ENCODE results near the gene DCBLD1.
A peak's percentile ranks its signal among the peaks of the same experiment; 100 is the strongest.
"Not testable (repeated sequence)": the region's sequence is repeated elsewhere in the genome, so short reads cannot be mapped to it uniquely, and the experiment has no call there.

The DCBLD1 gene

DNA sequence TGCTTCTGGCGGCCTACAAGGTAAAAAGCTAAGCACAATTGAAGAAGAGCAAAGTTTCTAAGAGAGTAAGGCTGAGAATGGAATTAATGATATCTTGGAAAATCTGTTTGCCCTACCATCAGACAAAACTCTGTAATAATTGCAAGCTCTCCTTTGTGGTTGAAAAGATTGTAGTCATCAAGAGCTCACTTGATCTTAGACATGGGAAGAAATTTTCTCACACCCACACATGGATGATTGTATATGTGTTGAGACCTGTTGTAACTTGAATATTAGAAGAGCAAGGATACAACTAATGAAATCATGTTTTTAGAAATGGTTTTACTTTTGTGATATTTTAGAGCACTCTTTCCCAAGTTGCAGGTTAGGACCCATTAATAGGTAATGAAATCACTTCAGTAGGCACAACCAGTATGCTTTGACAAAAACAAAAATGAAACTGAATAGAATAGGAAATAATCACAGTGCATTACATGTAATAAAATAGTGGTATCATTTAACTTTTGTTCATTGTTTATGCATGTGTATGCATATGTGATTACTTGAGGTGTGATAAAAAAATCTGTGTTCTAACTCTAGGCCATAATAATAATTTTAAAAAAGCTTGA is 14.0 kb downstream of the DCBLD1 start:
- peak overlapping the region; percentile 94 for H3K27ac ChIP-seq
- peak; percentile 93 for DNase-seq (ENCODE audit: low read depth, low spot score)

DNA sequence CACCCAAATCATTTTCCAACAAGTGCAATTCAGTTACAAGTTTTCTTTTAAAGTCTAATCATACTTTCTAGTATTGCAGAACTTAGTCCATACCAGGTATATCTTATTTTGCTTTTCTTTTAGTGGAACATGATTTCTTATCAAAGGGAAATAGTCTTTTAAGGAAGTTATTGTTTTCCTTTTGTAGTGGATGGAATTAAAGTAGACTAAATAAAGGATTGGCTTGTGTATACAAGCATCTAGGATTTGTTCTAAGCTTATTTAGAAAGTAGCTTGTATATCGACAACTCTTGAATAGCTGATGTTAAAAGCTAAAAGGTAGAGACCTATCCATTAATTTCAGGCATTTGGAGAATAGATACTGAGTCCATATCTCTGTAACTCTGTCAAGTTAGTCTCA is 14.8 kb downstream of the DCBLD1 start:
- no peak for DNase-seq (ENCODE audit: low read depth, low spot score)
- peak overlapping the region; percentile 94 for H3K27ac ChIP-seq

DNA sequence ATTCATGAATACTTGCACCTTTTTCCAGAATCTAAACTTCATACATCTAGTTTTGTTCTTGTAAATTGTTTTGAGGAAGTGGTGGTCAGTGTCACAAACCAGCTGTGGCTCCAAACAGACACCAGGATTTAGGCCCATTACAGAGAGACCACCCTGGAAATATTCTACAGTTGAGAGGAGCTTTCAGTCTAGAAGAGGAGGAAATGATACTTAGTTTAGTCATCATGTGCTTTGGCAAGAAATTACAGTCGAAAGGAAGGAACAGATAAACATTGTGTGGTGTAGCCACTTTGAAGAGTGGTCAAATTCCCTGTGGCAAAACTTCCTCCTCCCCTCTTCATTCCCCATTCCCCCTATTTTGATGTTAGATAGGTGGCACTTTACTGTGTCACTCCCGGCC is 15.7 kb downstream of the DCBLD1 start:
- no peak for DNase-seq (ENCODE audit: low read depth, low spot score)
- peak overlapping the region; percentile 94 for H3K27ac ChIP-seq

DNA sequence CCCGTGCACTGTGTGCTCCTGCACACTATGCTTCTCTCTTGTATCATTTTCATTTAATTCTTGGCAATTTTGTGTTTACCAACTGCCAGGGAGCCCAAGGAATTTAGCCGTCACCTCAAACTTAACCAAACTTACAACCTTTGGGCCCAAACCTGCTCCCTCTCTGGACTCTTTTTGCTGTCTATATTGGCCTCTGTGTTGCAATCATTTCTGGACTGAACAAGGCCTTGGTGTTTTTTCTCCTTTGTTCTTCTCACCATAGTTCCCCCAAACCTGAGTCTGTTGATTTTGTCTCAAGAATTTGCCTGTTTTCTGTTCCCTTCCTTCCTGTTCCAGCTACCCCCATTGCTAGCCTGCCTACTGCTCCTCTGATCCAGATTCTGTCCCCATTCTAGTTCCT is 19.2 kb downstream of the DCBLD1 start:
- DNase-seq (ENCODE audit: low read depth, low spot score): no peak

DNA sequence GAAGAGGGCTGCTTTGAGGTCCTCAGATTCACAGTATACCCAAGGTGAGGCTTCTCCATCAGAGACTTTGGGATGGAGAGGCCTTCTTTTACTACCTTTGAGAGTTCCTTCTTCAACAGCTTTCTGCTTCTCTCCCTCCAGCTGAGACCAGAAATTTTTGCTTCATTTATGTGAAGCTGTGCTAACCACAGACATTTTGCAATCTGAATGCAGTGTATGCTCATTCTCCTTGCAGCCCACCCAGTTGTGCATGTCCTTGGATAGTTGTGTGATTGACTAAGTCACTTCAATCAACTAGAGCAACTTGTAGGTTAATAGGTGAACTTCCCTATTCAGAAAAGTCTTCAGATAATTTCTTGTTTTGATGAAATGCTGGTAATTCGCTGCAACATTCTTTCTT is 20.1 kb downstream of the DCBLD1 start:
- no peak for DNase-seq (ENCODE audit: low read depth, low spot score)
- peak overlapping the region; percentile 69 for H3K27ac ChIP-seq

More for the DNA sequence above, 19.2 kb downstream of the DCBLD1 start:
- H3K27ac ChIP-seq: peak overlapping the region; percentile 69

DNA sequence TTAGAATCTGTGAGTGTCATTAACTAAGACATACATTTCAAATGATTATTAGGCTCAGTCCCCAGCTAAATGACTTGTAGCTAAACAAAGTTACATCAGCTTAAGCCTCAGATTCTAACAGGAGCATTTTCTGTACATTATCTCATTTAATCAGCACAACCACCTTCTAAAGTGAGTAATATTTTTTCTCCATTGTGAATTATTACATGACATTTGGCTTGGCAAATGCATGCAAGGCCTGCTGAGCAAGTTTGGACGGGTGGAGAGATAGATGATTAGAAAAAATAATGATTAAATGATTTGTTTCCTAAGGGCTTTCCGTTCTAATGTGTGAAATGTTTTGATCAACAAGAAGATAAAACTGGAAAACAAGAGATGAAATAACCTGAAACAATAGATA is 20.7 kb downstream of the DCBLD1 start:
- no peak for DNase-seq (ENCODE audit: low read depth, low spot score)
- peak overlapping the region; percentile 69 for H3K27ac ChIP-seq

DNA sequence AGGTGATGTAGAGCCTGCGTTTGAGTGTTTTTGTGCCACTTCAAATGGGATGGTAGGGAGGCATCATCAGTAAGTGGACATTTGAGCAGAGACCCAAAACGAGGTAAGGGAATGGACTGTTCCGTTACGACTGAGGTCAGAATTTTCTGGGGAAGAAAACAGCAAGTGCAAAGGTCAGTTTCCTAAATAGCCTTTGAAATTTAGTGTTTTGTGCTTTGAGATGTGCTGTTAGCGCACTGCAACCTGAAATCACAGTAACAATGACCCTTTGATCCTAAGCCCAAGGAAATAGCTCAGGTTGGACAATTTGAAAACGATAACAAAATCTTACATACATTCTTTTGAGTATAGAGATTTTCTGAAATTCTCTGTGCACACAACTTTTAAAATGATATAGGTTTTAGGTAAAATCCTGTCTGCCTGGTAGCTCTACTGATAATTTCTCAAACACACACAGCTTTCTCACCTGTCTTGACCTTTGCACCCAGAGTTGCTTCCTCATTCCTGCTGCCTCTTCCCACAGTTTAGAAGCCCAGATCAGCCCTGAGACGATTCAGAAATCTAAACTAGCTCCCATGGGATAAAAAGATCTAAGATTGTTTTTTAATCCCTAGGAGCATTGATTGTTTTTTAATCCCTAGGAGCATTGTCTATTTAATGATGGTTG is 22.1 kb downstream of the DCBLD1 start:
- no peak for DNase-seq (ENCODE audit: low read depth, low spot score)
- H3K27ac ChIP-seq: no peak overlapping the region

DNA sequence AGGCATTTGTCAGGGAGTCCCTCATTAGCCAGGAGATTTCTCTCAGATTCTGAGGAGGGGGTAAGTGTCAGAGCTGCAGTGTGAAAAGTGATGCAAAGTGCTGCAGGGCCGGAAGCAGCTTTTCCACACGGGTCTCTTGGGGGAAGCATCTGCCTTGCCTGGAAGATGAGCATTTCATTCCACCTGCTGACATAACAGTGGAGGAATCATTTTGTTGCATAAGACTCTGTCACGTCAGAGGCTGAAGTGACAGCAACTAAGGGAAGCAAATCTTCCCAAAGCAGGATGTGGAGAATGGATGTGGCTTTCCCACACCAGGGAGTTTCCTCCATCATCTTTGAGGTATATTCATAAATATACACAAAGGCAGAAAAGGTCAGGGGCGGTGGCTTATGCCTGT is 22.8 kb downstream of the DCBLD1 start:
- no peak for DNase-seq (ENCODE audit: low read depth, low spot score)
- H3K27ac ChIP-seq: no peak overlapping the region

DNA sequence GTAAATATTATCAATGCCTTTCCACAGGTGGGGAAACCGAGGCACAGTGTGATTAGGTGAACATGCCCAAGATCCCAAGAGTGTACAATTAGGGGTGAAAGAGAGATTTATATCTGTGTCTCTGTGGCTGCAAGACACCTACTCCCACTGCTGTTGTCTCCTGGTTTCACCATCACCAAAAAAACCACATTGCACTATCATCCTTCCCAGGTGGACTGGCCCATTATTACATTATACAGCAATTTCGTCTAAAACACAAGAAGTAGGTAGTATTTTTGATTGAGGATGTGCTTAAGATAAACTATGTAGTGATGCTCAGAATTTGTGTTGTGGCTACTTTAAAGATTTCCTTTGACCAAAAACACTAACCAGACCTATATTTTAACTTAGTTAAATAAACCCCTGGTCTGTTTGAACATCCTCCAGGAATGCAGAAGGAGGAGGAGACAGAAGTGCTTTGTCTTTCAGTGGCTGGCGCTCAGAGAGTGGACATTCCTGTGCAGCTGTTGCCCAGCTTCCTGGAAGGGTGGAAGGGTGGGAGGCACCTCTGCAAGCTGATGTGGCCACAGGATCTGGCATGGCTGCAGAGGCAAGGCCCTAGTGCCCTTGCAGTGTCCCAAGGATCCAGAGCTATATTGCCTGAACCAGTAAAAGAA is 23.8 kb downstream of the DCBLD1 start:
- no peak for DNase-seq (ENCODE audit: low read depth, low spot score)
- H3K27ac ChIP-seq: no peak overlapping the region

DNA sequence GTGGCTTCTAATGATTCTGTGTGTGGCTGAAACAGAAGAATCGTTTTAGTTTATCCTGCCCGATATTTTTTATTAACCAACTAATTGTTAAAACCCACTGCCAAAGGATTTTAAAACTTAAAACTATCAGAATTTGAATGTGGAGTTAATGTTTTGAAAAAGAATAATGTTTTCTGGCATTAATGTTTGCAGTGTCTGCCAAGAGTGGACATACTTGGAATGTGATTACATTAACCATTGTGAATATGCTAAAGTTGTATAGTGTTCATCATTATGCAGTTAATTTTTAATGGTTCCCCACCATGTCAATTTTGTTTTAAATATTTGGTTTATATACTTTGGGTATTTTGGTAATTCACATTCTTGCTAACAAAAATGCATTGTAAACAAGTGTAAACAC is 24.4 kb downstream of the DCBLD1 start:
- no peak for DNase-seq (ENCODE audit: low read depth, low spot score)

DNA sequence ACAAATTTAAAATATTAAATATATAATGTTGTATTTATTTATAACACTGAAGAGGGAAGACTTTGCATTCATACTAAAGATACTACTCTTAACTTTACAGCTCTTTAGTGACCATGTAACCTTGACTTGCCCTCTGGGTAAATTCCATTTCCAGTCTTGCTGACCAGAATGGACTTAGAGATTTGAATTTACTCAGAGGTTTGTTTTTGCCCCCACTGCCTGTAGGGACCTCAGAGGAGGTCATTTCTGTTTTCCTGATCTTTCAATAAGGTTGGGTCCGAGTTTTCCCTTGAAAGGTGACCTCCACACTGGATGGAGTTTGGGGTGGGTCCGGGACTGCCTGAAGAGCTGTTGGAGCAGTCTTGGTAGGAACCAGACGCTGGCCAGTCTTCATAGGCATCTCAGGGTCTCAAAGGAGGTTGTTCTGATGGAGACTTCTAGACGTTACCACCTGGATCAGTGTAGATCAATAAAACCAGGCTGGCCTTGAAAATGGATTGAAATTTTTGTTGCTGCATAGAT is 26.0 kb downstream of the DCBLD1 start:
- no peak overlapping the region for H3K27ac ChIP-seq
- DNase-seq (ENCODE audit: low read depth, low spot score): no peak

More for the DNA sequence above, 24.4 kb downstream of the DCBLD1 start:
- H3K27ac ChIP-seq: no peak overlapping the region

DNA sequence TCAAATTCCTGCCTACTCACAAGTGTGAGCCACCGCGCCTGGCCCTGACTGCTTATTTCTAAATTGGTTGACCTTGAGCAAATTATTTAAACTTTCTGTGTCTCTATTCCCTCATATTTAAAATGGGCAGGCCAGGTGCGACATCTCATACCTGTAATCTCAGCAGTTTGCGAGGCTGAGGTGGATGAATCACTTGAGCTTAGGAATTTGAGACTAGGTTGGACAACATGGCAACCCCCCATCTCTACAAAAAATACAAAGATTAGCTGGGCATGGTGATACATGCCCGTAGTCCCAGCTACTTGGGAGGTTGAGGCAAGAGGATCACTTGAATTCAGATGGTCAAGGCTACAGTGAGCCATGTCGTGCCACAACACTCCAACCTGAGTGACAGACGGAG is 26.5 kb downstream of the DCBLD1 start:
- no peak overlapping the region for H3K27ac ChIP-seq
- DNase-seq (ENCODE audit: low read depth, low spot score): no peak

DNA sequence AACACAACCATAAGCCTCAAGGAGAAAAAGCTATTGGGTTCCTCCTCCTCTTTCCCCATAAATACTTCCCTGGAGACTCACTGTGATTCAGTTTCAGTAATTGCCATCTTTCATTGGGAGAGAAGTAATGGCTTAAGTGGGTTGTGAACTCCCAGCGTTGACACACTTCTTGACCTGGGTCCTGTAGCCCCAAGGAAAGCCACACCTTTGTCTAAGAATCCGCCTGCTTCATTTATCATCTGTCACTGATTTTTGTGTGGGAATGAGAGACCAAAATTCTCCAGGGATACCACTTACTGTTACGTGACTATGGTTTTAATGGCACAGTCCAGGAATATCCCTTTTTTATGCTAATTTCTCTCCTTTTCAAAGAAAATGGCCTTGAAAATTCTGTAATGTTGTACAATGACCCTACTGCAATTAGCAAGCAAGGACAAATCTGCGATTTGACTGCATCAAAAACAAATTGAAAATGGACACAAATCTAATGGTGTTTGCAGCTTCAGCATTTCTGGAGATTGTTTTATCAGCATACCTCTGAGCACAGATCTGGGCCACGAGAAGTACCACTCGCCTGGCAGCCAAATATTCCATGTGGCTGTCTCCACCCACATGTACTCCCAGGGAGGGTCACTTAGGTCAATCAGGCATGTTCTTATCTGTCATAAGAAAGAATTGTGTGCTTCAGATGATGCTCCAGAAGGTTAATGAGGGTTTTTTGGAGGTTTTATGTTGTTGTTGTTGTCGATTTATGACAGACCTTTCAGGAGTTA is 29.8 kb downstream of the DCBLD1 start:
- no peak for DNase-seq (ENCODE audit: low read depth, low spot score)
- H3K27ac ChIP-seq: peak overlapping the region; percentile 10

DNA sequence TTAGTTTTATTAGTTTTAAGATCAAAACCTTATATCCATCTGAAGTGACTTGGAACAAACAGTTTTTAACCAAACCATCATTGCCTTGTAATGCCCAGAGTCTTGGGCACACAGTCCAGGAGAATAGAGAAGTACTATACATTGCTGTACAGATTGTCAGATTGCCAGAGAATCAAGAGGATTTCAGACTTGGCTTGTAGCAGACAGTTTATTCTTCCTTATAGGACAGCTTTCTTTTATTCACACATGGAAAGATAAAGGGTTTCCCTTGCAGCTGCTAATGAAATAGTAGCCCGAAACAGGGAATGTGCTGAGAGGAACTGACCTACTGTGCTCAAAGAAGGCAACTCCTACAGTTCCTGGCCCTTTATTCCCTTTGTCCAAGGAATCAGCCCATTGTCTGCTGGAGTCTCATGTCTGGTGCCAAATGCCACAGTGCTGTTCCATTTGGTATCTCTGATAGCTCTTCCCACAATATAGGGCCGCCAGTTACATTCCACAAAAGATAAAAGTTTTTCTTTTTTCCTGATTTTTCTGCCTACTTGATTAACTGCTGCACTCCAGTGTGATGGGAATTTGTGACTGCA is 30.6 kb downstream of the DCBLD1 start:
- H3K27ac ChIP-seq: no peak overlapping the region

DNA sequence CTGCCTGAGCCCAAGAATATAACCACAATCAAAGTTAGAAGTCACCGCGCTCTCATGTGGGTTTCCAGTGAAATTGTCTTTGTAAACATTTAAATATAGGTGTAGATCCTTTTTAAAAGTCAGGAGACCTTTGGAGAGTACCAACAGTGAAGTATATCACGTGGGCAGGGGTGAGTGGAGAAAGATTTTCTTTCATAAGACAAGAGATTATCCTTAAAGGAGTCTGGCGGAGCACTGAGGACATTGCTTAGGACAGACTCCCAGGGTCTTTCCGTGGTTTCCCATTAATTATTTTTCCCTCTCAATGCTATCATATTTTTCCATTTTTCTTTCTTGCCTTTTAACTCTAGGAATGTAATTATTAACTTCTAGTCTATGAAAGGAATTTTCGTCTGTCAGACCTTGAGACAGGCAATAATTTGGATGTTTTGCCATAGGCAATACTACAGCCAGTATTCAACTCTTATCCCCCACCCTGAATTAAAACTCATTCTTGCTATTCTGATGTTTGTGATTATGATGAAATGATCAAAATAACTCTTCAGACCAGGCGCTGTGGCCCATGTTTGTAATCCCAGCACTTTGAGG is 31.4 kb downstream of the DCBLD1 start:
- H3K27ac ChIP-seq: no peak overlapping the region
- DNase-seq (ENCODE audit: low read depth, low spot score): no peak

More for the DNA sequence above, 30.6 kb downstream of the DCBLD1 start:
- DNase-seq (ENCODE audit: low read depth, low spot score): no peak

DNA sequence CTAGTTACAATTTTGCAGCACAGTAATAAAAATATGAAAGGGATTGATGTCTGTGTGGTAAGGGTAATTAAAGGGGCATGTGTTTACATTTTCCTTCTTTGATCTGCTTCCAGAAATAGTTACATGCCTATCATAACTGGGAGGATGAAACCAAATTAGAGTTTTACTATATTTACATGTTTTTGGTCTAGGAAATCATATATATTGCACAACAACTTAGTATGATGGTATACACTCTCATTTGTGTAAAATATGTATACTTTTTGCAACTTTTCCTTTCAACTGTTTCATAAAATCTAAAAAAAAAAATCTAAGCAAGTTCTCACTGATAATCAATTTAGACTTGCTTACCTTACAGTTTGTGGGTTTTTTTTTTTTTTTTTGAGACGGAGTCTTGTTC is 32.2 kb downstream of the DCBLD1 start:
- no peak for DNase-seq (ENCODE audit: low read depth, low spot score)

DNA sequence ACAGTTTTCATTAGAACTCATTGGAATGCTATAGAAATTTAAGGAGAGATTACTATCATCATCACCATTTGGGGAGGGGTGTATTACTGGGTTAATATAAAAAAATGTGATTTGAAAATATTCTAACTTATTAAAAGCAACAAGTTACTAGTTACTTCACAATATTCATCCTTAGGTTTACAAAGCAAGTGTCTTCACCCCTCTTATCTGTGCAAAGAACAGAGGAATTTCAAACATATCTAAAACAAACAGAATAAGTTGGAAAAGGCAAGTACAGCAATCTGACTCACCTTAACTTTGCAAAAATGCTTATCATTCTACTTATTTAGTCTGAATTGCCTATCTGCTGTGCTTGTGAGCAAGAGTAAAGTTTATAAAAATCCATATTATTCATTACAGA is 32.9 kb downstream of the DCBLD1 start:
- DNase-seq (ENCODE audit: low read depth, low spot score): no peak
- H3K27ac ChIP-seq: no peak overlapping the region

More for the DNA sequence above, 32.2 kb downstream of the DCBLD1 start:
- no peak overlapping the region for H3K27ac ChIP-seq

DNA sequence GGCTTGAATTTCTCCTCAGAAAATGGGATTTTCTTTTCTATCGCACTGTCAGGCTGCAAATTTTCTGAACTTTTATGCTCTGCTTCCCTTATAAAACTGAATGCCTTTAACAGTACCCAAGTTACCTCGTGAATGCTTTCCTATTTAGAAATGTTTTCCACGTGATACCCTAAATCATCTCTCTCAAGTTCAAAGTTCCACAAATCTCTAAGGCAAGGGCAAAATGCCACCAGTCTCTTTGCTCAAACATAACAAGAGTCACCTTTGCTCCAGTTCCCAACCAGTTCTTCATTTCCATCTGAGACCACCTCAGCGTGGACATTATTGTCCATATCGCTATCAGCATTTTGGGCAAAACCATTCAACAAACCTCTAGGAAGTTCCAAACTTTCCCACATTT is 35.5 kb downstream of the DCBLD1 start:
- H3K27ac ChIP-seq; DNase-seq (ENCODE audit: low read depth, low spot score): not testable (repeated sequence)

DNA sequence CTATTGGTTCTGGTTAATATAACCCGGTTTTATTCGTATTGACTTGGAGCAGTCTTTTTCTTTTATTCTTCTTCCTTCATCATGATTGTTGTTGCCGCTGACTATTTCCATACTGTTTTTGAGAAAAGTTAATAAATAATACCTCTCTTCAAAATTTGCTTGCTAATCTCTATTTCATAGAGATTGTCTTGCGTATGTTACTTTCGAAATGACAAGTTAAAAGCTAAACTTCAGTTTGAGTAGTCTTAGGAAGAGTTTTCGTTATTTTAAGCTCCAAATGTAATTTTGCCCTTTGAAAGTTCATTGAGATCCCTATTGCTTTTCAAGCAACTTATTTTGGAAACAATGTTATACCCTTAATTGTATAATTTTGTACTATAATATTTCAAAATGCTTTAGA is 36.4 kb downstream of the DCBLD1 start:
- H3K27ac ChIP-seq: no peak overlapping the region
- DNase-seq (ENCODE audit: low read depth, low spot score): no peak
